Measurements from ENCODE around the gene ENTPD8. TPM values are rescaled to one million over a fixed set of nuclear protein-coding genes. Genes with fewer than 3 reads are reported as not detected.
A peak's percentile ranks its signal among the peaks of the same experiment; 100 is the strongest.

Gene ENTPD8
- total RNA-seq, 1 experiment from 2014 or later: 5.4 TPM

DNA sequence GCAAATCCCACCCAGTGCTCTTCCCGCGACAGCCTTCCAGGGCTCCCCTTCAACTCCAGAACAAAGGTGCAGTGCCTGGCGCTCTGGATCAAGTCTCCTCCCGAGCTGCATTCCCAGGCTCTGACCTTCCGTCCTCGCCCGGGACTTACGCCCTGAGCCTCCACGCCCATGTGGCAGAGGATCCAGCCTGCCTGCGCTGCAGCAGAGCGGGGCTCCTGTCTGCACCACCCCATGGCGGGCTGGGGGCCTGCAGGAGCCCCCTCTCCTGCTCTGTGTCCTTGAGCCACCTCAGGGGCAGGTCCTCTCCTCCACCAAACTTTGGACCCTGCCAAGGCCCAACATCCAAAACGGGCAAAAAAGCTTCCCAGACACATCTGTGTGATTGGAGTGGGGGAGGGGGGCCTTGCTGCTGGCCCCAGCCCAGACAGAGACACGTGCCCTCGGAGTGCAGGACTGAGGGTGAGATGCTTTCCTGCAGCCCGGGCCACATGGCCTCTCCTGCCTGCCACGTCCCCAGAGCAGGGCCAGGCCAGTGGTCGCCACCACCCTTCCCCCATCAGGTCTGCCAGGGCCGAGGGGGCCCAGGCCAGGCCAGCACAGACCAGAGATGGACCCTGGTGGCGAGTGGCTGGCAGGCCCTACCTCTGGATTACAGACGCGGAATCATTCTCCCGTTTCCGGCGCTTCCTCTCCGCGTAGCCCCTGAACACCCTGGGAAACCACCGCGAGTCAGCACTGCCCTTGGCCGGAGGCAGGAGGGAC lies 13.6 kb upstream of the ENTPD8 start:
- Histone ChIP-seq H3K4me3 (no peak overlapping the region), H2AFZ (no peak overlapping the region), H3K79me2 (ENCODE audit: low read depth) (0 out of 2 replicates have a peak, but pooled peaks cover 3% of the 10 kb centered on the region), H3K27ac (no peak overlapping the region), H3K9me3 (ENCODE audit: insufficient read depth, low read depth) (no peaks in the 10 kb centered on the region), H3K4me2 (no peak overlapping the region), H3K4me1 (replicated peaks; ENCODE audit: insufficient read depth) (0 out of 2 replicates have a peak, but pooled peaks cover 4% of the 10 kb centered on the region), H3F3A (ENCODE audit: insufficient read depth, low read depth) (peaks cover 9% of the 10 kb centered on the region; the same call in 1 of the 2 replicates), H3K9me2 (ENCODE audit: insufficient read depth) (no peaks in the 10 kb centered on the region), H3K36me3 (ENCODE audit: low read depth) (peaks cover 3% of the 10 kb centered on the region; the same call in 1 of the 2 replicates), H3K27me3 (ENCODE audit: insufficient read depth, low read depth) (no peaks in the 10 kb centered on the region), H4K20me1 (ENCODE audit: insufficient read depth) (no peaks in the 10 kb centered on the region)
- no peak for DNase-seq
- no peak for TF ChIP-seq EZH2 (IDR thresholded peaks at IDR 0.05; ENCODE audit: low read depth)
- TF ChIP-seq, protein P1, sequence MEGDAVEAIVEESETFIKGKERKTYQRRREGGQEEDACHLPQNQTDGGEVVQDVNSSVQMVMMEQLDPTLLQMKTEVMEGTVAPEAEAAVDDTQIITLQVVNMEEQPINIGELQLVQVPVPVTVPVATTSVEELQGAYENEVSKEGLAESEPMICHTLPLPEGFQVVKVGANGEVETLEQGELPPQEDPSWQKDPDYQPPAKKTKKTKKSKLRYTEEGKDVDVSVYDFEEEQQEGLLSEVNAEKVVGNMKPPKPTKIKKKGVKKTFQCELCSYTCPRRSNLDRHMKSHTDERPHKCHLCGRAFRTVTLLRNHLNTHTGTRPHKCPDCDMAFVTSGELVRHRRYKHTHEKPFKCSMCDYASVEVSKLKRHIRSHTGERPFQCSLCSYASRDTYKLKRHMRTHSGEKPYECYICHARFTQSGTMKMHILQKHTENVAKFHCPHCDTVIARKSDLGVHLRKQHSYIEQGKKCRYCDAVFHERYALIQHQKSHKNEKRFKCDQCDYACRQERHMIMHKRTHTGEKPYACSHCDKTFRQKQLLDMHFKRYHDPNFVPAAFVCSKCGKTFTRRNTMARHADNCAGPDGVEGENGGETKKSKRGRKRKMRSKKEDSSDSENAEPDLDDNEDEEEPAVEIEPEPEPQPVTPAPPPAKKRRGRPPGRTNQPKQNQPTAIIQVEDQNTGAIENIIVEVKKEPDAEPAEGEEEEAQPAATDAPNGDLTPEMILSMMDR (conservative IDR thresholded peaks at IDR 0.05): no peak
- no TSS peak for BruUV-seq (replicated peaks)
- ChIA-PET CTCF (no interaction called here), POLR2A (ENCODE audit: unreplicated experiment) (no interaction called here)
- intact Hi-C loops (cut with micrococcal nuclease; ENCODE audit: unreplicated experiment): no loop called here

DNA sequence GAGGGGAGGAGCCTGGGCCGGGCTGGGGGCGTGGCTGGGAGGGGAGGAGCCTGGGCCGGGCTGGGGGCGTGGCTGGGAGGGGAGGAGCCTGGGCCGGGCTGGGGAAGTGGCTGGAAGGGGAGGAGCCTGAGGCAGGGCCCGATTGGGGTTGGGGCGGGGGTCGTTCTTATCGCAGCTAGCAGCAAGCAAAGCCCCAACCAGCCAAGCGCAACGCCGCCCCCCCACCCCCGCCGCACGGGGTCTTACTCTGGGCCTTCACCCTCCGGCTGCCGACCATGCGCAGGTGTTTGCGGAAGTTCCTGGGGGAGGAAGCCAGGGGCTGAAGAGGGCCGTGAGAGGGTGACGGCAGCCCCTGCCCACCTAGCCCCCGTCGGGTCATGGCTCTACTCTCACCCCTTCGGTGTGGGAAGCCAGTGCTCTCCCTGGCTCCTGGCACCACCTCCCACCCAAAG lies 13.0 kb upstream of the ENTPD8 start:
- Histone ChIP-seq H3F3A (ENCODE audit: insufficient read depth, low read depth) (peaks cover 9% of the 10 kb centered on the region; the same call in 1 of the 2 replicates), H3K27ac (no peak overlapping the region), H3K4me1 (replicated peaks; ENCODE audit: insufficient read depth) (no peaks in the 10 kb centered on the region), H3K9me2 (ENCODE audit: insufficient read depth) (no peaks in the 10 kb centered on the region), H3K4me3 (no peak overlapping the region), H2AFZ (no peak overlapping the region), H3K4me2 (no peak overlapping the region), H3K79me2 (ENCODE audit: low read depth) (0 out of 2 replicates have a peak, but pooled peaks cover 3% of the 10 kb centered on the region), H3K27me3 (ENCODE audit: insufficient read depth, low read depth) (no peaks in the 10 kb centered on the region), H3K36me3 (ENCODE audit: low read depth) (peaks cover 3% of the 10 kb centered on the region; the same call in 1 of the 2 replicates), H4K20me1 (ENCODE audit: insufficient read depth) (no peaks in the 10 kb centered on the region), H3K9me3 (ENCODE audit: insufficient read depth, low read depth) (no peaks in the 10 kb centered on the region)
- POLR2A ChIA-PET (ENCODE audit: unreplicated experiment): no interaction called here
- no peak for TF ChIP-seq EZH2 (IDR thresholded peaks at IDR 0.05; ENCODE audit: low read depth)
- TF ChIP-seq, protein P1 (conservative IDR thresholded peaks at IDR 0.05): no peak
- no TSS peak for BruUV-seq (replicated peaks)
- no peak for DNase-seq
- intact Hi-C loops (cut with micrococcal nuclease; ENCODE audit: unreplicated experiment): no loop called here
- CTCF ChIA-PET: no interaction called here

DNA sequence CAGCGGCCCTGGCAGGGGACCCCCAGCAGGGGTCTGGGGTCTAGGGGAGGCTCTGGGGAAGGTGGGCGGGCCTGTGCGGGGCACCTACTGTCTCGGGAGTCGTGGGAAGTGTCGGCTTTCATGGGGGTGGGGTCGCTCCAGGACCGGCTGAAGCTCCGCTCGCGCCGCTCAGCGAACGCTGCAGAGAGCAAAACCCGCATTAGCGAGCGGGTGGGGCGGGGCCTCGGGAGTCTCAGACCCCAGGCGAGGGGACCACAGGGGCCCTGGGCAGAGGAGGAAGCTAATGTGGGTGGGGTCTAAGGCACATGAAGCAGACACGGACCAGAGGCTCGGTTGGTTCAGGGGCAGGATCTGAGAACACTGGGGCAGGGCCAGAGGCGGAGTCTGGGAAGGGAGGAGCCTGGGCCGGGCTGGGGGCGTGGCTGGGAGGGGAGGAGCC lies 12.5 kb upstream of the ENTPD8 start:
- H3F3A ChIP-seq (ENCODE audit: insufficient read depth, low read depth): peaks cover 9% of the 10 kb centered on the region; the same call in 1 of the 2 replicates
- H3K9me2 ChIP-seq (ENCODE audit: insufficient read depth): no peaks in the 10 kb centered on the region
- peak in 1 of 2 experiments; percentile 45 for DNase-seq
- CTCF ChIA-PET: no interaction called here
- no peak overlapping the region for H2AFZ ChIP-seq
- no peak overlapping the region for H3K27ac ChIP-seq
- TF ChIP-seq, protein P1 (conservative IDR thresholded peaks at IDR 0.05): no peak
- TF ChIP-seq EZH2 (IDR thresholded peaks at IDR 0.05; ENCODE audit: low read depth): no peak
- no peaks in the 10 kb centered on the region for H4K20me1 ChIP-seq (ENCODE audit: insufficient read depth)
- intact Hi-C loops (cut with micrococcal nuclease; ENCODE audit: unreplicated experiment): no loop called here
- H3K27me3 ChIP-seq (ENCODE audit: insufficient read depth, low read depth): no peaks in the 10 kb centered on the region
- H3K4me2 ChIP-seq: no peak overlapping the region
- 0 out of 2 replicates have a peak, but pooled peaks cover 3% of the 10 kb centered on the region for H3K79me2 ChIP-seq (ENCODE audit: low read depth)
- peaks cover 3% of the 10 kb centered on the region; the same call in 1 of the 2 replicates for H3K36me3 ChIP-seq (ENCODE audit: low read depth)
- POLR2A ChIA-PET (ENCODE audit: unreplicated experiment): interaction anchor here (0.6 kb wide), 1 partner anchor 193 kb away, joined by 7 read pairs; no protein-coding TSS in a partner anchor
- H3K4me3 ChIP-seq: no peak overlapping the region
- no peaks in the 10 kb centered on the region for H3K9me3 ChIP-seq (ENCODE audit: insufficient read depth, low read depth)
- no TSS peak for BruUV-seq (replicated peaks)
- no peaks in the 10 kb centered on the region for H3K4me1 ChIP-seq (replicated peaks; ENCODE audit: insufficient read depth)

Data from PC-9 (cell line).